DMS 273 treated with DMSO at 0.1 percent for 48 hours (cell line): Measurements from ENCODE around the gene GET3.
A peak's percentile ranks its signal among the peaks of the same experiment; 100 is the strongest.
"Not testable (repeated sequence)": the region's sequence is repeated elsewhere in the genome, so short reads cannot be mapped to it uniquely, and the experiment has no call there.

Experiments used
- DNase-seq: peaks from one replicate; lab custom pipeline; 2025; lab: John Stamatoyannopoulos, UW

The GET3 gene

GRCh38 chr19:12792051-12792852 lies 55.0 kb downstream of the GET3 start:
- no peak for DNase-seq

DNA sequence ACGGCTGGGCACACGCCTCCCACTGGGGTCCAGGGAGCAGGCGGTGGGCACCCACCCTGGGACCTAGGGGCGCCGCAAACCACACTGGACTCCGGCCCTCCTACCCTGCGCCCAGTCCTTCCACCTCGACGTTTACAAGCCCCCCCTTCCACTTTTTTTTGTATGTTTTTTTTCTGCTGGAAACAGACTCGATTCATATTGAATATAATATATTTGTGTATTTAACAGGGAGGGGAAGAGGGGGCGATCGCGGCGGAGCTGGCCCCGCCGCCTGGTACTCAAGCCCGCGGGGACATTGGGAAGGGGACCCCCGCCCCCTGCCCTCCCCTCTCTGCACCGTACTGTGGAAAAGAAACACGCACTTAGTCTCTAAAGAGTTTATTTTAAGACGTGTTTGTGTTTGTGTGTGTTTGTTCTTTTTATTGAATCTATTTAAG lies 55.6 kb downstream of the GET3 start:
- no peak for DNase-seq

GRCh38 chr19:12793290-12794195 lies 56.2 kb downstream of the GET3 start:
- DNase-seq, result peak; percentile 78

- DNase-seq, result no peak
These were observed 57.1 kb downstream of the GET3 start for GRCh38 chr19:12794196-12794941.

- no peak for DNase-seq
These were observed 57.7 kb downstream of the GET3 start for GRCh38 chr19:12794971-12795381.

DNA sequence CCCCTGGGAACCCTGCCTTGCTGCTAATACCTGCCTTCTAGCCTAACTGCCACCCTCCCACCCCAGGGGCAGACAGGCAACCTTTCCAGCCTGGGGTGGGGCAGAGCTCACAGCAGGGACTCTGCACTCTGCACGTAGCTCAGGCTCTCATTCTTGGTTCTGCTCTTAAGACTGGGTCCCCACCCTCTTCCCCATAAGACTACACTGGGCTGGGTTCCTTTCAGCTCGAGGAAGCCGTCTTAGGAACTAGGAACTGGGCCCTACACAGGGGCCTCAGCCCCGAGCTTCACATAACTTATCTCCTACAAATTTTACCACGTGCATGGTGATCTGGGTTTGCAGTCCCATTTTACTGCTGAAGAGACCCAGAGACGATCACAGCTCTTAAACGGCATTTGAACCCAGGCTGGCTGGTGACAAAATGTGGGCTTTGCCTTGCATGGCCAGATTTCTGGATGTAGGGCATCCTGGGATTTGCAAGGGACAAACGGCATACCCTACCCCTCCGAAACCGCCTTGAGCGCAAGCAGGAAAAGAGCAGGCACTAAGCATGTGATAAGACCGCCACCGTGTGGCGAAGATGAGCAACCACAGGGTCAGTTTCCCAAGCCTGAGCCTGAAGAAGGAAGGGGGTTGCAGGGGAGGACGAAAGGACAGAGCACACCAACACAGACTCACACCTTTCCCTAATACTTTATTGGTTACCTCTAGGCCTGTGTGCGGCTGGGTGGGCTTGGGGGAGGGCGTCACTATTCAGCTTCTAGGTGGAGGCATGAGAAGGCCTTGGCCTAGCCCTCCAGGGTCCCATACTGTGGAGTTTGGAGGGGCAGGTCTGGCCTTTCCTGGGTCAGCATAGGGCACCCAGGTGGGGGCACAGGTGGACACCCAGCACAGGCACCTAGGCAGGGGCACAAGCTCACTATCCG lies 59.1 kb downstream of the GET3 start:
- peak; percentile 61 for DNase-seq

- DNase-seq, result no peak
These were observed 59.9 kb downstream of the GET3 start for GRCh38 chr19:12797141-12797587.

DNA sequence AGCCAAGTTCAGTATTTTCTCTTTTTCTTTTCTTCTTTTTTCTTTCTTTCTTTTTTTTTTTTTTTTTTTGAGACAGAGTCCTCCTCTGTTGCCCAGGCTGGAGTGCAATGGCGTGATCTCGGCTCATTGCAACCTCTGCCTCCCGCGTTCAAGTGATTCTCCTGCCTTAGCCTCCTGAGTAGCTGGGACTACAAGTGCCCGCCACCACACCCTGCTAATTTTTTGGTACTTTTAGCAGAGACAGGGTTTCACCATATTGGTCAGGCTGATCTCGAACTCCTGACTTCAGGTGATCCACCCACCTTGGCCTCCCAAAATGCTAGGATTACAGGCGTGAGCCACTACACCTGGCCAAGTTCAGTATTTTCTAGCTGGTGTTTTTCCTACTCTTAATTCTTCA lies 60.3 kb downstream of the GET3 start:
- DNase-seq, result not testable (repeated sequence)
